Right atrium auricular region (tissue), 2 donors: ENCODE data around the gene LONRF2. TPM values are rescaled to one million over a fixed set of nuclear protein-coding genes. Genes with fewer than 3 reads are reported as not detected.
A peak's percentile ranks its signal among the peaks of the same experiment; 100 is the strongest.

Source experiments
- DNase-seq: peaks from one replicate; pipeline ENCODE4 v3.0.0-alpha.2; 2019; ENCODE audit warnings: low spot score
- H3K27ac ChIP-seq, 2 donors: fragments of 200-600 bp; sonication (generic); 1 replicate in 1 of 2; 2 replicates in 1 of 2; pipeline ENCODE4 v1.5.1; 2016 to 2019
- H3K27me3 ChIP-seq, 2 donors: fragments of 200-600 bp; sonication (generic); one replicate each; pipeline versions ENCODE4 v1.5.1 to v1.6.0; 2017 to 2019
- H3K36me3 ChIP-seq: fragments of 200-600 bp; sonication (generic); one replicate; pipeline ENCODE4 v1.5.1; 2016
- H3K4me1 ChIP-seq, 2 donors: fragments of 200-600 bp; sonication (generic); one replicate each; pipeline versions ENCODE4 v1.5.1 to v1.6.0; 2017 to 2019
- H3K4me3 ChIP-seq, 2 donors: fragments of 200-600 bp; sonication (generic); 1 replicate in 1 of 2; 2 replicates in 1 of 2; pipeline ENCODE4 v1.5.1; 2017 to 2019; ENCODE audit warnings: mild to moderate bottlenecking in 1 of 2, moderate library complexity in 1 of 2
- H3K9me3 ChIP-seq, 2 donors: fragments of 200-600 bp; sonication (generic); one replicate each; pipeline ENCODE4 v1.5.1; 2019
- CTCF ChIP-seq, 2 donors: fragments of 200-600 bp; sonication (generic); IDR thresholded peaks; one replicate each; pipeline ENCODE4 v1.5.1; 2019; ENCODE audit warnings: antibody characterized with exemption in 2 of 2
- total RNA-seq, 2 donors: library from RNA; depleted of rRNA; stranded (reverse); fragments of >200 nt; gene quantifications; one replicate each; pipeline ENCODE4 v1.1.0, GENCODE V29; 2016

The LONRF2 gene
- total RNA-seq, 2 donors from 2014 or later = 11.3 to 18.9 TPM

DNA sequence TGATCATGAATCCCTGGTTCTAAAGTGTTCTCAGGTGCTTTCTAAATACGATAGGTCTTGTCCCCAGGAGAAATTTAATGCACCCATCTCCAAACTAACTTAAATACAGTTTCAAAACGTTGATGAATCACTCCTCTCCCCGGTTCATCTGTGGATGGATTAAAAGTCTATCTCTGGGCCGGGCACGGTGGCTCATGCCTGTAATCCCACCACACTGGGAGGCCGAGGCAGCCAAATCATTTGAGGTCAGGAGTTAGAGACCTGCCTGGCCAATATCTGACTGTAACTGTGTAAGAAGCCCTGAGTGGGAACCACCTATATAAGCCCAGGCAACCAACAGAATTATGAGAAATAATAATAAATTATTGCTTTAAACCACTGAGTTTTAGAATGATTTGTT is 78.7 kb downstream of the LONRF2 start:
- H3K4me3 ChIP-seq = no peak overlapping the region
- H3K9me3 ChIP-seq = no peaks in the 10 kb centered on the region
- H3K27ac ChIP-seq = no peak overlapping the region
- H3K27me3 ChIP-seq = no peaks in the 10 kb centered on the region
- H3K36me3 ChIP-seq = no peaks in the 10 kb centered on the region
- TF ChIP-seq CTCF (IDR thresholded peaks at IDR 0.05) = no peak
- no peak for DNase-seq
- H3K4me1 ChIP-seq = peaks cover 0 to 9% of the 10 kb centered on the region in 2 donors

DNA sequence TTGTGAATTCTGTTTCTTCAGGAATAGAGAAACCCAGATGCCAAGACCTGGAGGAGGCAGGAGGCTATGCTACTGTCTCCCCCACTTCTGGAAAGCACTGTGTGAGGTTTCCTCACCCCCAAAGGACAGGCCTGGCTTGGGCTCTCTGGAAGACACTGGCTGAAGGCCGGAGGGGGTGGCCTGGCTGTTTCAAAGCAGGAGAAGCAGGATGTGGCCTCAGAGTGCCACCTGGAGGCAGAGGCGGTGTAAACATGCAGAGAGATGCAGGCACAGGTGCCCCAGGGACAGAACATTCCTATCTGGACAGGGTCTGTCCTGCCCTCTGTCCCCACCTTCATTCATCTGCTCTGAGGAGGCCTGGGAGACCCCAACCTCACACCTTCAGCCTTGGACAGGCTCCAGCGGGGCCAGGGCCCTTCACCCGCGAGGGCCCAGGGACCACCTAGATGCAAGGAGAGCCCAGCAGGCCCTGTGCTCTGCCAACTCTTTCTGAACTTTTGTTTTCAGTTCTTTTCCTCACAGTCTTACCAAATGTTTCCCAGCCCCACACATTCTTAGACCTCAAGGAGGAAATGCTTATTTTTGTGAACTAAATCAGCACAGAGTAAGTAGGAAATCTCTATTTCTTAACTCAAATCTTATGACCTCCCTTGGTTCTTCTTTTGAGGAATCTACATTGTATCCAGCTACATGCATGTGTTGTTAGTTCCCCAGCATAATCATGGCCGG is 79.2 kb downstream of the LONRF2 start:
- Histone ChIP-seq H3K4me1 (peaks cover 0 to 9% of the 10 kb centered on the region in 2 donors), H3K27ac (no peak overlapping the region), H3K4me3 (no peak overlapping the region), H3K9me3 (no peaks in the 10 kb centered on the region), H3K27me3 (no peaks in the 10 kb centered on the region), H3K36me3 (no peaks in the 10 kb centered on the region)
- TF ChIP-seq CTCF (IDR thresholded peaks at IDR 0.05) = peak; percentile 68 to 85
- DNase-seq = peak; percentile 75

DNA sequence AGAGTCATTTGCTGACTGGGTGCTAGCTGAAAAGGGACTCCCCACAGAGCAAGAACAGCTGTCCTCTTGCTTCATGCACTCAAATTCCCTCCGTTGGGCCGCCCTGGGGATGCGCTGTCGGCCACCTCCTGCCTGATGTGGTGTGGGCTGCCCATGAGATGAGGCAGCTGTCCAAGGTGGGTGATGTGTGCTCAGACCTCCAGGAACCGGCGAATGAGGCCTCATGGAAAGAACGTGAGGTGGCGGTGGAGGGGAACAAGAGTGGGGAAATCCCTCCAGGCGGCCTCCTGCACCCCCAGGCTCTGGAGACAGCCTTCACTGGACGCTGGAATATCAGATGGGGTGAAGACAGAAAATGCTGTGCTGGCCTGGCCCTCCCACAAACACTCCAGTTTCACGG is 79.8 kb downstream of the LONRF2 start:
- H3K4me3 ChIP-seq = no peak overlapping the region
- DNase-seq = no peak

DNA sequence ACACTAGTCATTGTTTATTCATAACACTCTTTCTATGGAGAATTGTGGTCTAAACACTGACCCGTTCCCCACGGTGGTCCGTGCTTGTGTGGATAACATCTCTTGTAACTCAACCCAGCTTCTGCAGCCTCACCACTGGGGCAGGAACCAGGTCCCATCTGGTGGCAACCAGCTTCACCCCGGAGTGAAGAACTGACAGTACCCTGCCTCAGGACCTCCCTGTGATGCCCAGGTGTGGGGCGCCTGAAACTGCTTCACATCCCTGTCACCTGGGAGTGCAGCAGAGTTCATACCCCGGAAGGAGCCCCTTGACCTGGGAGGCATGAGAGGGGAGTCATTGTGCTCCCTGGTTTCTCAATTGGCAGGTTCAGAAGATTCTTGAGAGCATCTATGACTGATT is 81.1 kb downstream of the LONRF2 start:
- no peaks in the 10 kb centered on the region for H3K36me3 ChIP-seq
- H3K4me1 ChIP-seq = peaks cover 0 to 9% of the 10 kb centered on the region in 2 donors
- no peaks in the 10 kb centered on the region for H3K27me3 ChIP-seq
- no peak for TF ChIP-seq CTCF (IDR thresholded peaks at IDR 0.05)
- no peak overlapping the region for H3K27ac ChIP-seq
- no peak for DNase-seq
- H3K9me3 ChIP-seq = no peaks in the 10 kb centered on the region
- no peak overlapping the region for H3K4me3 ChIP-seq

More for the DNA sequence above, 79.8 kb downstream of the LONRF2 start:
- Histone ChIP-seq H3K36me3 (no peaks in the 10 kb centered on the region), H3K9me3 (no peaks in the 10 kb centered on the region), H3K4me1 (peaks cover 0 to 9% of the 10 kb centered on the region in 2 donors), H3K27me3 (no peaks in the 10 kb centered on the region), H3K27ac (no peak overlapping the region)
- TF ChIP-seq CTCF (IDR thresholded peaks at IDR 0.05) = no peak

- Histone ChIP-seq H3K27ac (no peak overlapping the region), H3K4me1 (peaks cover 0 to 9% of the 10 kb centered on the region in 2 donors), H3K27me3 (no peaks in the 10 kb centered on the region), H3K36me3 (no peaks in the 10 kb centered on the region), H3K9me3 (no peaks in the 10 kb centered on the region), H3K4me3 (no peak overlapping the region)
- TF ChIP-seq CTCF (IDR thresholded peaks at IDR 0.05) = no peak
- DNase-seq = no peak
These were observed 81.9 kb downstream of the LONRF2 start for GRCh38 chr2:100240386-100240785.
